ENCODE measurements around the gene KRT222.

Gene KRT222

GRCh38 chr17:40648384-40648968, 16.5 kb downstream of the KRT222 start:
- peak; percentile 76 for DNase-seq

- peak; percentile 85 for DNase-seq
These were observed 17.2 kb downstream of the KRT222 start, which contains the start of gene SMARCE1 for GRCh38 chr17:40647624-40648383. Gene SMARCE1 (minus strand): TSS chr17:40647818. CDS start chr17:40645802, 2,016 bp downstream.

- DNase-seq, result peak; percentile 45
These were observed 18.0 kb downstream of the KRT222 start for GRCh38 chr17:40646791-40647623.

GRCh38 chr17:40645943-40646342, 19.0 kb downstream of the KRT222 start:
- DNase-seq, result no peak

- no peak for DNase-seq
These were observed 19.7 kb downstream of the KRT222 start for GRCh38 chr17:40645291-40645690.

GRCh38 chr17:40637931-40638330, 27.0 kb downstream of the KRT222 start:
- DNase-seq, result no peak

GRCh38 chr17:40633871-40634270, 31.1 kb downstream of the KRT222 start:
- DNase-seq, result no peak

GRCh38 chr17:40632216-40632615, 32.8 kb downstream of the KRT222 start:
- DNase-seq, result no peak

- no peak for DNase-seq
These were observed 35.1 kb downstream of the KRT222 start for GRCh38 chr17:40629842-40630241.

- no peak for DNase-seq
These were observed 39.7 kb downstream of the KRT222 start for GRCh38 chr17:40625311-40625710.

- no peak for DNase-seq
These were observed 41.4 kb downstream of the KRT222 start for GRCh38 chr17:40623419-40624210.

- DNase-seq, result no peak
These were observed 42.5 kb downstream of the KRT222 start for GRCh38 chr17:40622509-40622928.

- no peak for DNase-seq
These were observed 43.4 kb downstream of the KRT222 start for GRCh38 chr17:40621578-40621977.

- DNase-seq, result no peak
These were observed 44.0 kb downstream of the KRT222 start for GRCh38 chr17:40621019-40621418.

GRCh38 chr17:40618754-40619625, 46.0 kb downstream of the KRT222 start:
- no peak for DNase-seq

GRCh38 chr17:40617678-40618240, 47.2 kb downstream of the KRT222 start:
- no peak for DNase-seq

GRCh38 chr17:40616592-40616991, 48.4 kb downstream of the KRT222 start:
- no peak for DNase-seq

- DNase-seq, result no peak
These were observed 49.0 kb downstream of the KRT222 start for GRCh38 chr17:40615841-40616476.

- peak; percentile 13 for DNase-seq
These were observed 49.7 kb downstream of the KRT222 start for GRCh38 chr17:40615068-40615840.
